ENCODE results near the gene NR1D2. TPM values are rescaled to one million over a fixed set of nuclear protein-coding genes. Genes with fewer than 3 reads are reported as not detected.

The NR1D2 gene
- total and polyA plus RNA-seq, 2 experiments from 2014 or later: 6.6 to 20.7 TPM

- peaks cover 22% of the 10 kb centered on the region for H3K27me3 Mint-ChIP-seq (ENCODE audit: insufficient read depth, low read depth, poor library complexity)
- Histone ChIP-seq H3K36me3 (ENCODE audit: insufficient read depth) (peaks cover 24% of the 10 kb centered on the region), H3F3A (replicated peaks; ENCODE audit: low read depth) (peaks cover 23% of the 10 kb centered on the region), H3K4me2 (peak overlapping the region; percentile 90), H3K79me2 (replicated peaks; ENCODE audit: insufficient read depth) (peaks cover 79% of the 10 kb centered on the region), H3K27me3 (ENCODE audit: insufficient read depth) (peaks cover 10% of the 10 kb centered on the region), H3K9me2 (ENCODE audit: insufficient read depth) (no peaks in the 10 kb centered on the region), H2AFZ (no peak overlapping the region), H3K27ac (ENCODE audit: low read depth) (no peak overlapping the region), H3K4me3 (peak overlapping the region; percentile 91), H4K20me1 (replicated peaks; ENCODE audit: insufficient read depth) (peaks cover 14% of the 10 kb centered on the region), H3K4me1 (ENCODE audit: insufficient read depth) (peaks cover 21% of the 10 kb centered on the region)
- peaks cover 40% of the 10 kb centered on the region for H3K36me3 Mint-ChIP-seq (ENCODE audit: low read depth)
- DNase-seq (ENCODE audit: low spot score) (no peak), ATAC-seq (no peak)
- TF ChIP-seq STAT1 (IDR thresholded peaks at IDR 0.05; ENCODE audit: unreplicated experiment): no peak
- TF ChIP-seq ZNF462 (CRISPR knock-in tag; IDR thresholded peaks at IDR 0.05): no peak
- TF ChIP-seq CREB1 (CRISPR knock-in tag; IDR thresholded peaks at IDR 0.05; ENCODE audit: low read depth): no peak
- no peak for TF ChIP-seq EZH2phosphoT487 (IDR thresholded peaks at IDR 0.05; ENCODE audit: unreplicated experiment)
- TF ChIP-seq ZNF114 (CRISPR knock-in tag; IDR thresholded peaks at IDR 0.05): no peak
- TF ChIP-seq ETS1 (IDR thresholded peaks at IDR 0.05): no peak
- TF ChIP-seq EZH2 (IDR thresholded peaks at IDR 0.05; ENCODE audit: low read depth, unreplicated experiment): no peak
- no peak for TF ChIP-seq POLR2AphosphoS5 (IDR thresholded peaks at IDR 0.05; ENCODE audit: low read depth)
- TF ChIP-seq CTCF (conservative IDR thresholded peaks at IDR 0.05; ENCODE audit: low read depth in 2 of 2): no peak
- TF ChIP-seq ZNF331 (CRISPR knock-in tag; IDR thresholded peaks at IDR 0.05; ENCODE audit: low read depth): no peak
- no peak for TF ChIP-seq REST (IDR thresholded peaks at IDR 0.05; ENCODE audit: unreplicated experiment)
- TF ChIP-seq NANOG (IDR thresholded peaks at IDR 0.05; ENCODE audit: borderline replicate concordance): no peak
- TF ChIP-seq JUNB (IDR thresholded peaks at IDR 0.05; ENCODE audit: unreplicated experiment): no peak
- peaks cover 28% of the 10 kb centered on the region for H3K4me1 Mint-ChIP-seq
- peak overlapping the region; percentile 100 for H3K4me3 Mint-ChIP-seq
- no peak overlapping the region for H3K27ac Mint-ChIP-seq
- H3K9me3 Mint-ChIP-seq: no peaks in the 10 kb centered on the region
Observed at GRCh38 chr3:23915537-23916108, 29.5 kb upstream of the NR1D2 start.
